Measurements from ENCODE around the gene SBNO2.

The SBNO2 gene

DNA sequence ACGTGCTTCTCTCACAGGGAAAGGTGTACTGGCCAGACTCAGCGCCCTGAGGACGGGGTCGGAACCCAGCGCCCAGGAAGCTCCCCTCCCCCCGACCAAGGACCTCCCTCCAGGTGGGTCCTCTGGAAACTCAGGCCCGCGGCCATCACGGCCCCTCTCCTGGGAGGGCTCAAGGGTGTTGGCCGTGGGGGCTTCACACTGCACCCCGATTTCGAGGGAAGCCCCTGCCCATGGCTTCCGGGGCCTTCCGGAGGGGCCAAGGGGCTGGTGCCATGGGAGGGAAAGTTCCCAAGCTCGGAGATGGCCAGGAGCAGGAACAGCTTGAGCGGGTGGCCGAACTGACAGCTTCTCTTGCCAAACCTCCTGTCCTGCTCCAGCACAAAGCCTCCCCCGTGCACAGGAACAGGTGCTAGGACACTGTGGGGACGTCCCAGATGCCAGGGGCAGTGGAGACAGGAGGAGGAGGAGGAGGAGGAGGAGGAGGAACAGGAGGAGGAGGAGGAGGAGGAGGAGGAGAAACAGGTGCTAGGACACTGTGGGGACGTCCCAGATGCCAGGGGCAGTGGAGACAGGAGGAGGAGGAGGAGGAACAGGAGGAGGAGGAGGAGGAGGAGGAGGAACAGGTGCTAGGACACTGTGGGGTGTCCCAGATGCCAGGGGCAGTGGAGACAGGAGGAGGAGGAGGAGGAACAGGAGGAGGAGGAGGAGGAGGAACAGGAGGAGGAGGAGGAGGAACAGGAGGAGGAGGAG lies 10.0 kb downstream of the SBNO2 start:
- DNase-seq = no peak
- peaks cover 9% of the 10 kb centered on the region for H3K36me3 ChIP-seq
- no peaks in the 10 kb centered on the region for H3K27me3 ChIP-seq
- no peaks in the 10 kb centered on the region for H3K9me3 ChIP-seq
- no peak overlapping the region for H3K4me3 ChIP-seq (ENCODE audit: low read depth, low read length)
- TF ChIP-seq, protein P1, sequence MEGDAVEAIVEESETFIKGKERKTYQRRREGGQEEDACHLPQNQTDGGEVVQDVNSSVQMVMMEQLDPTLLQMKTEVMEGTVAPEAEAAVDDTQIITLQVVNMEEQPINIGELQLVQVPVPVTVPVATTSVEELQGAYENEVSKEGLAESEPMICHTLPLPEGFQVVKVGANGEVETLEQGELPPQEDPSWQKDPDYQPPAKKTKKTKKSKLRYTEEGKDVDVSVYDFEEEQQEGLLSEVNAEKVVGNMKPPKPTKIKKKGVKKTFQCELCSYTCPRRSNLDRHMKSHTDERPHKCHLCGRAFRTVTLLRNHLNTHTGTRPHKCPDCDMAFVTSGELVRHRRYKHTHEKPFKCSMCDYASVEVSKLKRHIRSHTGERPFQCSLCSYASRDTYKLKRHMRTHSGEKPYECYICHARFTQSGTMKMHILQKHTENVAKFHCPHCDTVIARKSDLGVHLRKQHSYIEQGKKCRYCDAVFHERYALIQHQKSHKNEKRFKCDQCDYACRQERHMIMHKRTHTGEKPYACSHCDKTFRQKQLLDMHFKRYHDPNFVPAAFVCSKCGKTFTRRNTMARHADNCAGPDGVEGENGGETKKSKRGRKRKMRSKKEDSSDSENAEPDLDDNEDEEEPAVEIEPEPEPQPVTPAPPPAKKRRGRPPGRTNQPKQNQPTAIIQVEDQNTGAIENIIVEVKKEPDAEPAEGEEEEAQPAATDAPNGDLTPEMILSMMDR (IDR thresholded peaks at IDR 0.05; ENCODE audit: low read depth, low read length) = no peak
- H3K4me1 ChIP-seq = no peaks in the 10 kb centered on the region; the same call in 1 of the 2 replicates

GRCh38 chr19:1163283-1163933 lies 10.7 kb downstream of the SBNO2 start:
- H3K4me3 ChIP-seq (ENCODE audit: low read depth, low read length) = no peak overlapping the region
- no peaks in the 10 kb centered on the region for H3K27me3 ChIP-seq
- no peak for DNase-seq
- TF ChIP-seq, protein P1 (IDR thresholded peaks at IDR 0.05; ENCODE audit: low read depth, low read length) = no peak
- H3K9me3 ChIP-seq = no peaks in the 10 kb centered on the region
- peaks cover 9% of the 10 kb centered on the region for H3K36me3 ChIP-seq
- H3K4me1 ChIP-seq = no peaks in the 10 kb centered on the region

DNA sequence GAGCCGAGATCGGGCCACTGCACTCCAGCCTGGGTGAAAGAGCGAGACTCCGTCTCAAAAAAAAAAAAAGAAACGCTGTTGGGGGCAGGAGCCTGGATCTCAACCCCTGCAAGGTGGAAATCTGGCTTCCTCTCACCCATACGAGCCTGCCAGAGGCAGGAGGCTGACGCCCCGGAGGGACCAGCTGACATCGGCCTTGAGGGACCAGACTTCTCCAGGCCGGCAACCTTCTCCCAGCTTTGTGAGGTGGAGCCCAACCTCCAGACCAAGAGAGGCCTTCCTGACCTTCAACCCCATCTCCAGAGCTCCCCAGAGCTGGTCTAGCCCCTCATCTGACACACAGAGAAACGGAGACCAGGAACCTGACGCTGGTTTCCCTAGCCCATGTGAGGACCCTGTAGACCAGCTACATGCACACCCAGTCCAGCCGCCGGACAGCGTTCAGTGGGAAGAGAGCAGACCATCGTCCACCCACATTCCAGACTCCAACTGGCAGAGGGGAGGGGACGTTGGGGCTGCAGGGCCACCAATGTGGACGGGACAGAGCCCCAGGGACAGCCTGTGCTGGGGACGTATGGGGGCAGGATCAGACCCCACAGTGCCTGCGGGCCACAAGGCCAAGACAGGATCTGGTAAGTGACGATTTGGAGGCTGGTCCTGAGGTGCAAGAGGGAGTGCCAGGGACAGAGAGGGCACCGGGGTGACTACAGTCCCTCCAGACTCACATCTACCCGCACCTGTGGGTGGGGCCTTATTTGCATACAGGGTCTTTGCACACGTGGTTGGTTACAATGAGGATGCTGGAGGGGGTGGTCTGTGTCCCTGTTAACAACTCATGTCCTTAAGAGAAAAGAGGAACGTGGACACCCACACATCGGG lies 11.4 kb downstream of the SBNO2 start:
- DNase-seq = no peak
- no peaks in the 10 kb centered on the region for H3K27me3 ChIP-seq
- H3K4me3 ChIP-seq (ENCODE audit: low read depth, low read length) = no peak overlapping the region
- peaks cover 9% of the 10 kb centered on the region for H3K36me3 ChIP-seq
- H3K4me1 ChIP-seq = no peaks in the 10 kb centered on the region
- TF ChIP-seq, protein P1 (IDR thresholded peaks at IDR 0.05; ENCODE audit: low read depth, low read length) = no peak
- H3K9me3 ChIP-seq = no peaks in the 10 kb centered on the region

DNA sequence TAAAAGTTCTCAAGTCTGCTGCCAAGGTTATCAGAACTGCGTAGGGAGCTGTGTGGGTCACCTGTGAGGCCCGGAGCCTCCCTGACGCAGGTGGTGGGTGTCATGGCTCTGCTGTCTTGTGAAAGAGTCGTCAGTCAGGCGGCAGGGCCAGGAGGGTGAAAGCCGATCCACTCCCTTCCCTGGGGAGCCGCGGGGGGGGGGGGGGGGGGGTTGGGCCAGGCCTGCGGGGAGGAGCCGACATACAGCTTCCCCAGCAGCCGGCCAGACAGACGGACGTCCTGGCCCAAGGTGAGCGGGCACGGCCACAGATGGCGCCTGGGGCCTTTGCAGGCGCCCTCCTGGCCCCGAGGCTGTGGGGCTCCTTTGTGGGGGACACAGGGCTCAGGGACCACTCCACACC lies 12.4 kb downstream of the SBNO2 start:
- Histone ChIP-seq H3K9me3 (no peaks in the 10 kb centered on the region), H3K4me3 (ENCODE audit: low read depth, low read length) (no peak overlapping the region), H3K27me3 (no peaks in the 10 kb centered on the region), H3K36me3 (peaks cover 4% of the 10 kb centered on the region), H3K4me1 (no peaks in the 10 kb centered on the region)
- TF ChIP-seq, protein P1 (IDR thresholded peaks at IDR 0.05; ENCODE audit: low read depth, low read length) = no peak
- no peak for DNase-seq

- Histone ChIP-seq H3K36me3 (no peaks in the 10 kb centered on the region), H3K4me3 (ENCODE audit: low read depth, low read length) (no peak overlapping the region), H3K9me3 (no peaks in the 10 kb centered on the region), H3K27me3 (no peaks in the 10 kb centered on the region), H3K4me1 (peaks cover 6% of the 10 kb centered on the region)
- TF ChIP-seq, protein P1 (IDR thresholded peaks at IDR 0.05; ENCODE audit: low read depth, low read length) = no peak
- no peak for DNase-seq
These were observed 14.0 kb downstream of the SBNO2 start for GRCh38 chr19:1159864-1160595.

Data from BE2C (cell line).